SU-DHL-6 (cell line): ENCODE measurements around the gene CXCR3.

Experiments
- EZH2phosphoT487 ChIP-seq: fragments of 200-600 bp; sonication (generic), shearing (Covaris generic); conservative IDR thresholded peaks from 2 replicates; pipeline ENCODE4 v1.6.1; 2018; ENCODE audit warnings: mild to moderate bottlenecking, antibody characterized with exemption, low read length, moderate library complexity, mixed read lengths
- TF ChIP-seq, protein P1 (sequence below): fragments of 200-600 bp; sonication (generic); IDR thresholded peaks from one replicate; pipeline ENCODE4 v1.5.1; 2017; ENCODE audit warnings: antibody characterized with exemption, mild to moderate bottlenecking, low read length, moderate library complexity; ENCODE audit not compliant: insufficient read depth, poor library complexity, severe bottlenecking

DNA sequence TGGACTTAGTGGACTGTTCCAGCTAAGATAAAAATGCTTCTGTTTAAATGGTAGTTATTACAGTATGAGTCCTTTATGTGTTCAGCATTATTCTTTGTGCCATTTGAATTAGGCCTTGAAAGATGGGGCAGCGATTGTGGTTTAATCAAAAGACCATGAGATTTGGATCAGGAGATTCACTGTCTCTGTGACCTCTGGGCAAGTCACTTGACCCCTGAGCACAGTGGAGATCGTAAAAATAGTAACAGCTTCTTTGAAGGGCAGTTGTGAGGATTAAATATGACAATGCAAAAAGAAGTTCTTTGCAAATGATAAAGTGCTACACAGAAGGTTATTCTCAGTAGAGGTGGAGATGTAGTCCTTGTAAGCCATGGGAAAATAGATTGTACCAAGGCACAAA, 10.8 kb downstream of the CXCR3 start:
- TF ChIP-seq, protein P1, sequence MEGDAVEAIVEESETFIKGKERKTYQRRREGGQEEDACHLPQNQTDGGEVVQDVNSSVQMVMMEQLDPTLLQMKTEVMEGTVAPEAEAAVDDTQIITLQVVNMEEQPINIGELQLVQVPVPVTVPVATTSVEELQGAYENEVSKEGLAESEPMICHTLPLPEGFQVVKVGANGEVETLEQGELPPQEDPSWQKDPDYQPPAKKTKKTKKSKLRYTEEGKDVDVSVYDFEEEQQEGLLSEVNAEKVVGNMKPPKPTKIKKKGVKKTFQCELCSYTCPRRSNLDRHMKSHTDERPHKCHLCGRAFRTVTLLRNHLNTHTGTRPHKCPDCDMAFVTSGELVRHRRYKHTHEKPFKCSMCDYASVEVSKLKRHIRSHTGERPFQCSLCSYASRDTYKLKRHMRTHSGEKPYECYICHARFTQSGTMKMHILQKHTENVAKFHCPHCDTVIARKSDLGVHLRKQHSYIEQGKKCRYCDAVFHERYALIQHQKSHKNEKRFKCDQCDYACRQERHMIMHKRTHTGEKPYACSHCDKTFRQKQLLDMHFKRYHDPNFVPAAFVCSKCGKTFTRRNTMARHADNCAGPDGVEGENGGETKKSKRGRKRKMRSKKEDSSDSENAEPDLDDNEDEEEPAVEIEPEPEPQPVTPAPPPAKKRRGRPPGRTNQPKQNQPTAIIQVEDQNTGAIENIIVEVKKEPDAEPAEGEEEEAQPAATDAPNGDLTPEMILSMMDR, result no peak
- TF ChIP-seq EZH2phosphoT487, result no peak
